Endodermal cell (in vitro differentiated cells): ENCODE data around the gene HSDL1. TPM values are rescaled to one million over a fixed set of nuclear protein-coding genes. Genes with fewer than 3 reads are reported as not detected.
A peak's percentile ranks its signal among the peaks of the same experiment; 100 is the strongest.

Experiments
- DNase-seq: peaks from one replicate; pipeline ENCODE4 v3.0.0-alpha.2; 2017
- H3K27ac ChIP-seq: 2 replicates; pipeline ENCODE4 v1.5.1; 2013; ENCODE audit warnings: mild to moderate bottlenecking, low read depth, low read length, moderate library complexity
- H3K27me3 ChIP-seq: 2 replicates; pipeline ENCODE4 v1.6.1; 2013; ENCODE audit warnings: mild to moderate bottlenecking, low read length, moderate library complexity; ENCODE audit not compliant: insufficient read depth, control insufficient read depth, poor library complexity, severe bottlenecking
- H3K36me3 ChIP-seq: 2 replicates; pipeline ENCODE4 v1.7.0; 2013; ENCODE audit warnings: mild to moderate bottlenecking, low read length, moderate library complexity; ENCODE audit not compliant: control insufficient read depth, insufficient read depth
- H3K4me1 ChIP-seq: one replicate; pipeline ENCODE4 v1.7.0; 2013; ENCODE audit warnings: low read length; ENCODE audit not compliant: control insufficient read depth, insufficient read depth
- H3K4me3 ChIP-seq: 2 replicates; pipeline ENCODE4 v1.5.1; 2013; ENCODE audit warnings: mild to moderate bottlenecking, low read length, moderate library complexity
- H3K9ac ChIP-seq: 2 replicates; pipeline ENCODE4 v1.6.1; 2013; ENCODE audit warnings: mild to moderate bottlenecking, low read length, moderate library complexity; ENCODE audit not compliant: poor library complexity, severe bottlenecking; ENCODE audit errors: extremely low read depth
- H3K9me3 ChIP-seq: 2 replicates; pipeline ENCODE4 v1.6.1; 2013; ENCODE audit warnings: mild to moderate bottlenecking, low read length, moderate library complexity; ENCODE audit not compliant: control insufficient read depth
- H3K27ac Mint-ChIP-seq: 2 replicates; pipeline ENCODE4 v1.8.0; 2020; ENCODE audit warnings: mixed read lengths
- H3K27me3 Mint-ChIP-seq: 2 replicates; pipeline ENCODE4 v1.8.0; 2021; ENCODE audit warnings: mild to moderate bottlenecking, mixed read lengths; ENCODE audit not compliant: insufficient read depth
- H3K36me3 Mint-ChIP-seq: 2 replicates; pipeline ENCODE4 v1.8.0; 2020; ENCODE audit warnings: low read depth, mixed read lengths
- H3K4me1 Mint-ChIP-seq: 2 replicates; pipeline ENCODE4 v1.8.0; 2020; ENCODE audit warnings: mixed read lengths
- H3K4me3 Mint-ChIP-seq: 2 replicates; pipeline ENCODE4 v1.8.0; 2020; ENCODE audit warnings: mild to moderate bottlenecking, moderate library complexity, mixed read lengths
- H3K9me3 Mint-ChIP-seq: 2 replicates; pipeline ENCODE4 v1.8.0; 2020; ENCODE audit warnings: mild to moderate bottlenecking, mixed read lengths
- CTCF ChIP-seq: fragments of 200-600 bp; sonication (generic); conservative IDR thresholded peaks from 2 replicates; pipeline ENCODE4 v1.5.0; 2021; ENCODE audit warnings: antibody characterized with exemption, mild to moderate bottlenecking
- WGBS, 2 experiments: methylation state at CpG; one replicate each; pipeline versions ENCODE4 v1.1.5 to v1.1.7; 2013; ENCODE audit warnings: missing lambda C conversion rate in 2 of 2, mixed read lengths in 1 of 2; ENCODE audit not compliant: insufficient coverage in 1 of 2, insufficient read length in 1 of 2; 5-methylcytosine and 5-hydroxymethylcytosine counted together
- total RNA-seq, 2 donors: library from RNA; stranded (reverse); fragmentation: NEBNext Ultra II Directional in 1 of 2; extraction: Animal tissue kit (Norgen Biotek cat#: 25700) in 1 of 2; gene quantifications; 2 replicates in 1 of 2; 3 replicates in 1 of 2; pipeline ENCODE4 v1.2.1, GENCODE V29; 2021

HSDL1 gene
- total RNA-seq, 2 donors from 2014 or later, result 49.5 to 68.3 TPM

- Histone ChIP-seq H3K9ac (no peak overlapping the region), H3K9me3 (no peaks in the 10 kb centered on the region), H3K27ac (no peak overlapping the region), H3K36me3 (peaks cover 69% of the 10 kb centered on the region), H3K4me1 (no peaks in the 10 kb centered on the region), H3K4me3 (no peak overlapping the region), H3K27me3 (no peaks in the 10 kb centered on the region)
- WGBS, 2 experiments, result 93 to 96% methylated on average over 14 of the region's 14 CpGs
- H3K27ac Mint-ChIP-seq, result peak overlapping the region; percentile 58
- H3K4me3 Mint-ChIP-seq, result no peak overlapping the region
- H3K9me3 Mint-ChIP-seq, result no peaks in the 10 kb centered on the region
- no peak for DNase-seq
- no peaks in the 10 kb centered on the region for H3K27me3 Mint-ChIP-seq
- H3K36me3 Mint-ChIP-seq, result peaks cover 74% of the 10 kb centered on the region
- no peaks in the 10 kb centered on the region for H3K4me1 Mint-ChIP-seq
- TF ChIP-seq CTCF, result no peak
Observed at GRCh38 chr16:84081446-84081989, 63.5 kb downstream of the HSDL1 start.

GRCh38 chr16:84080813-84081212 lies 64.2 kb downstream of the HSDL1 start:
- H3K27me3 ChIP-seq, result no peaks in the 10 kb centered on the region
- no peak overlapping the region for H3K4me3 ChIP-seq
- no peaks in the 10 kb centered on the region for H3K9me3 ChIP-seq
- DNase-seq, result no peak
- H3K27ac ChIP-seq, result no peak overlapping the region
- peaks cover 68% of the 10 kb centered on the region for H3K36me3 ChIP-seq
- TF ChIP-seq CTCF, result no peak
- Mint-ChIP-seq H3K27ac (peak overlapping the region; percentile 41), H3K4me1 (no peaks in the 10 kb centered on the region), H3K9me3 (no peaks in the 10 kb centered on the region), H3K27me3 (no peaks in the 10 kb centered on the region), H3K4me3 (no peak overlapping the region), H3K36me3 (peaks cover 70% of the 10 kb centered on the region)
- H3K9ac ChIP-seq, result no peak overlapping the region
- H3K4me1 ChIP-seq, result no peaks in the 10 kb centered on the region
- 92 to 94% methylated on average over 5 to 6 of the region's 6 CpGs for WGBS, 2 experiments

- no peaks in the 10 kb centered on the region for H3K27me3 Mint-ChIP-seq
- no peaks in the 10 kb centered on the region for H3K4me1 ChIP-seq
- no peak for TF ChIP-seq CTCF
- peaks cover 70% of the 10 kb centered on the region for H3K36me3 ChIP-seq
- peak overlapping the region; percentile 41 for H3K27ac Mint-ChIP-seq
- H3K4me3 ChIP-seq, result no peak overlapping the region
- no peaks in the 10 kb centered on the region for H3K9me3 ChIP-seq
- DNase-seq, result no peak
- H3K27ac ChIP-seq, result no peak overlapping the region
- no peaks in the 10 kb centered on the region for H3K9me3 Mint-ChIP-seq
- 89 to 91% methylated on average over 7 to 8 of the region's 8 CpGs for WGBS, 2 experiments
- H3K9ac ChIP-seq, result no peak overlapping the region
- no peak overlapping the region for H3K4me3 Mint-ChIP-seq
- no peaks in the 10 kb centered on the region for H3K4me1 Mint-ChIP-seq
- peaks cover 72% of the 10 kb centered on the region for H3K36me3 Mint-ChIP-seq
- H3K27me3 ChIP-seq, result no peaks in the 10 kb centered on the region
Observed at GRCh38 chr16:84080378-84080777, 64.6 kb downstream of the HSDL1 start.
